Measurements from ENCODE around the gene STPG3. TPM values are rescaled to one million over a fixed set of nuclear protein-coding genes. Genes with fewer than 3 reads are reported as not detected.

The STPG3 gene
- total RNA-seq, 1 experiment from 2014 or later: not detected

GRCh38 chr9:137263506-137263905 is 12.4 kb downstream of the STPG3 start:
- CTCF ChIA-PET: no interaction called here
- DNase-seq: no peak
- no peak overlapping the region for H3K4me3 Mint-ChIP-seq (ENCODE audit: low read depth, unreplicated experiment)
- H3K9me3 Mint-ChIP-seq (ENCODE audit: low read depth, unreplicated experiment): no peaks in the 10 kb centered on the region
- H3K4me1 Mint-ChIP-seq (ENCODE audit: low read depth, unreplicated experiment): peaks cover 12% of the 10 kb centered on the region
- no peaks in the 10 kb centered on the region for H3K27me3 Mint-ChIP-seq (ENCODE audit: unreplicated experiment)
- no TSS peak for BruUV-seq (replicated peaks)
- H3K27ac Mint-ChIP-seq (ENCODE audit: unreplicated experiment): no peak overlapping the region
- intact Hi-C loops (cut with micrococcal nuclease; ENCODE audit: unreplicated experiment): no loop called here
- H3K36me3 Mint-ChIP-seq (ENCODE audit: insufficient read depth, unreplicated experiment): peaks cover 27% of the 10 kb centered on the region
- TF ChIP-seq CTCF (IDR thresholded peaks at IDR 0.05; ENCODE audit: unreplicated experiment): no peak

GRCh38 chr9:137264067-137264466 is 13.0 kb downstream of the STPG3 start:
- intact Hi-C loops (cut with micrococcal nuclease; ENCODE audit: unreplicated experiment): no loop called here
- no peak overlapping the region for H3K27ac Mint-ChIP-seq (ENCODE audit: unreplicated experiment)
- H3K27me3 Mint-ChIP-seq (ENCODE audit: unreplicated experiment): no peaks in the 10 kb centered on the region
- peaks cover 18% of the 10 kb centered on the region for H3K4me1 Mint-ChIP-seq (ENCODE audit: low read depth, unreplicated experiment)
- H3K36me3 Mint-ChIP-seq (ENCODE audit: insufficient read depth, unreplicated experiment): peaks cover 31% of the 10 kb centered on the region
- CTCF ChIA-PET: no interaction called here
- no peak for TF ChIP-seq CTCF (IDR thresholded peaks at IDR 0.05; ENCODE audit: unreplicated experiment)
- no peaks in the 10 kb centered on the region for H3K9me3 Mint-ChIP-seq (ENCODE audit: low read depth, unreplicated experiment)
- no peak overlapping the region for H3K4me3 Mint-ChIP-seq (ENCODE audit: low read depth, unreplicated experiment)
- DNase-seq: no peak
- BruUV-seq (replicated peaks): no TSS peak

GRCh38 chr9:137265496-137266161 is 14.5 kb downstream of the STPG3 start:
- DNase-seq: no peak
- Mint-ChIP-seq H3K36me3 (ENCODE audit: insufficient read depth, unreplicated experiment) (peaks cover 40% of the 10 kb centered on the region), H3K27ac (ENCODE audit: unreplicated experiment) (no peak overlapping the region), H3K27me3 (ENCODE audit: unreplicated experiment) (no peaks in the 10 kb centered on the region), H3K4me3 (ENCODE audit: low read depth, unreplicated experiment) (no peak overlapping the region), H3K9me3 (ENCODE audit: low read depth, unreplicated experiment) (no peaks in the 10 kb centered on the region), H3K4me1 (ENCODE audit: low read depth, unreplicated experiment) (peaks cover 18% of the 10 kb centered on the region)
- CTCF ChIA-PET: no interaction called here
- no TSS peak for BruUV-seq (replicated peaks)
- intact Hi-C loops (cut with micrococcal nuclease; ENCODE audit: unreplicated experiment): no loop called here
- no peak for TF ChIP-seq CTCF (IDR thresholded peaks at IDR 0.05; ENCODE audit: unreplicated experiment)

GRCh38 chr9:137266162-137266527 is 15.1 kb downstream of the STPG3 start:
- no TSS peak for BruUV-seq (replicated peaks)
- intact Hi-C loops (cut with micrococcal nuclease; ENCODE audit: unreplicated experiment): no loop called here

More at GRCh38 chr9:137266162-137266527, 15.1 kb downstream of the STPG3 start:
- DNase-seq: no peak
- H3K27me3 Mint-ChIP-seq (ENCODE audit: unreplicated experiment): no peaks in the 10 kb centered on the region
- no peaks in the 10 kb centered on the region for H3K9me3 Mint-ChIP-seq (ENCODE audit: low read depth, unreplicated experiment)
- no peak for TF ChIP-seq CTCF (IDR thresholded peaks at IDR 0.05; ENCODE audit: unreplicated experiment)
- no peak overlapping the region for H3K4me3 Mint-ChIP-seq (ENCODE audit: low read depth, unreplicated experiment)
- H3K36me3 Mint-ChIP-seq (ENCODE audit: insufficient read depth, unreplicated experiment): peaks cover 44% of the 10 kb centered on the region
- CTCF ChIA-PET: no interaction called here
- H3K4me1 Mint-ChIP-seq (ENCODE audit: low read depth, unreplicated experiment): peaks cover 18% of the 10 kb centered on the region
- no peak overlapping the region for H3K27ac Mint-ChIP-seq (ENCODE audit: unreplicated experiment)
